ENCODE measurements around the gene SCUBE3. TPM values are rescaled to one million over a fixed set of nuclear protein-coding genes. Genes with fewer than 3 reads are reported as not detected.

The SCUBE3 gene
- total and polyA plus RNA-seq, 2 experiments from 2014 or later, result 8.7 to 10.2 TPM

GRCh38 chr6:35218456-35218855 is 4.7 kb downstream of the SCUBE3 start:
- no peak overlapping the region for H3K4me3 ChIP-seq
- H2AFZ ChIP-seq, result no peak overlapping the region
- H3K9me2 ChIP-seq (replicated peaks; ENCODE audit: insufficient read depth), result no peaks in the 10 kb centered on the region
- no peaks in the 10 kb centered on the region for H3K9me3 ChIP-seq (ENCODE audit: low read depth)
- WGBS (ENCODE audit: low lambda C conversion rate, missing lambda C conversion rate), result 83% methylated on average over 4 of the region's 4 CpGs
- no peak for TF ChIP-seq EZH2 (IDR thresholded peaks at IDR 0.05; ENCODE audit: borderline replicate concordance)
- H3K4me2 ChIP-seq, result peak overlapping the region; percentile 95
- H3K79me2 ChIP-seq, result peaks cover 39% of the 10 kb centered on the region
- no peaks in the 10 kb centered on the region for H4K20me1 ChIP-seq (ENCODE audit: insufficient read depth, poor library complexity, severe bottlenecking)
- DNase-seq (ENCODE audit: low spot score), result no peak
- H3K27me3 ChIP-seq, result no peaks in the 10 kb centered on the region
- peaks cover 36% of the 10 kb centered on the region for H3K4me1 ChIP-seq (ENCODE audit: insufficient read depth)
- peak overlapping the region; percentile 45 for H3K27ac ChIP-seq
- H3K36me3 ChIP-seq (replicated peaks; ENCODE audit: insufficient read depth, low read depth), result no peaks in the 10 kb centered on the region

GRCh38 chr6:35219683-35220326 is 6.0 kb downstream of the SCUBE3 start:
- no peak overlapping the region for H2AFZ ChIP-seq
- no peaks in the 10 kb centered on the region for H3K36me3 ChIP-seq (replicated peaks; ENCODE audit: insufficient read depth, low read depth)
- no peaks in the 10 kb centered on the region for H4K20me1 ChIP-seq (ENCODE audit: insufficient read depth, poor library complexity, severe bottlenecking)
- H3K27ac ChIP-seq, result no peak overlapping the region
- no peak overlapping the region for H3K4me2 ChIP-seq
- peaks cover 34% of the 10 kb centered on the region for H3K4me1 ChIP-seq (ENCODE audit: insufficient read depth)
- DNase-seq (ENCODE audit: low spot score), result no peak
- no peaks in the 10 kb centered on the region for H3K9me2 ChIP-seq (replicated peaks; ENCODE audit: insufficient read depth)
- H3K79me2 ChIP-seq, result peaks cover 39% of the 10 kb centered on the region
- no peaks in the 10 kb centered on the region for H3K27me3 ChIP-seq
- H3K9me3 ChIP-seq (ENCODE audit: low read depth), result no peaks in the 10 kb centered on the region
- TF ChIP-seq EZH2phosphoT487 (IDR thresholded peaks at IDR 0.05; ENCODE audit: low read depth, severe bottlenecking, unreplicated experiment) (no peak), CTCF (IDR thresholded peaks at IDR 0.05; ENCODE audit: poor library complexity) (no peak), EZH2 (IDR thresholded peaks at IDR 0.05; ENCODE audit: borderline replicate concordance) (no peak)
- 77% methylated on average over 4 of the region's 4 CpGs for WGBS (ENCODE audit: low lambda C conversion rate, missing lambda C conversion rate)
- no peak overlapping the region for H3K4me3 ChIP-seq

GRCh38 chr6:35220711-35221110 is 7.0 kb downstream of the SCUBE3 start:
- Histone ChIP-seq H3K4me2 (no peak overlapping the region), H3K36me3 (replicated peaks; ENCODE audit: insufficient read depth, low read depth) (no peaks in the 10 kb centered on the region), H3K27me3 (no peaks in the 10 kb centered on the region), H3K9me3 (ENCODE audit: low read depth) (no peaks in the 10 kb centered on the region), H3K27ac (no peak overlapping the region), H3K9me2 (replicated peaks; ENCODE audit: insufficient read depth) (no peaks in the 10 kb centered on the region), H2AFZ (no peak overlapping the region), H4K20me1 (ENCODE audit: insufficient read depth, poor library complexity, severe bottlenecking) (no peaks in the 10 kb centered on the region), H3K79me2 (peaks cover 39% of the 10 kb centered on the region), H3K4me3 (no peak overlapping the region), H3K4me1 (ENCODE audit: insufficient read depth) (peaks cover 29% of the 10 kb centered on the region)
- 95% methylated on average over 1 of the region's 1 CpG for WGBS (ENCODE audit: low lambda C conversion rate, missing lambda C conversion rate)
- no peak for DNase-seq (ENCODE audit: low spot score)
- TF ChIP-seq EZH2phosphoT487 (IDR thresholded peaks at IDR 0.05; ENCODE audit: low read depth, severe bottlenecking, unreplicated experiment) (no peak), EZH2 (IDR thresholded peaks at IDR 0.05; ENCODE audit: borderline replicate concordance) (no peak), CTCF (IDR thresholded peaks at IDR 0.05; ENCODE audit: poor library complexity) (no peak)

GRCh38 chr6:35223396-35223795 is 9.6 kb downstream of the SCUBE3 start:
- 87% methylated on average over 2 of the region's 2 CpGs for WGBS (ENCODE audit: low lambda C conversion rate, missing lambda C conversion rate)
- H2AFZ ChIP-seq, result no peak overlapping the region

More at GRCh38 chr6:35223396-35223795, 9.6 kb downstream of the SCUBE3 start:
- Histone ChIP-seq H3K4me2 (no peak overlapping the region), H3K9me3 (ENCODE audit: low read depth) (no peaks in the 10 kb centered on the region), H4K20me1 (ENCODE audit: insufficient read depth, poor library complexity, severe bottlenecking) (no peaks in the 10 kb centered on the region), H3K79me2 (peaks cover 26% of the 10 kb centered on the region), H3K27ac (no peak overlapping the region), H3K36me3 (replicated peaks; ENCODE audit: insufficient read depth, low read depth) (no peaks in the 10 kb centered on the region), H3K4me3 (no peak overlapping the region), H3K27me3 (no peaks in the 10 kb centered on the region), H3K4me1 (ENCODE audit: insufficient read depth) (peaks cover 6% of the 10 kb centered on the region), H3K9me2 (replicated peaks; ENCODE audit: insufficient read depth) (no peaks in the 10 kb centered on the region)
- TF ChIP-seq EZH2phosphoT487 (IDR thresholded peaks at IDR 0.05; ENCODE audit: low read depth, severe bottlenecking, unreplicated experiment), result no peak
- TF ChIP-seq EZH2 (IDR thresholded peaks at IDR 0.05; ENCODE audit: borderline replicate concordance), result no peak
- TF ChIP-seq CTCF (IDR thresholded peaks at IDR 0.05; ENCODE audit: poor library complexity), result no peak
- DNase-seq (ENCODE audit: low spot score), result no peak

Data from hepatocyte (in vitro differentiated cells).